ENCODE results near the gene OSMR. TPM values are rescaled to one million over a fixed set of nuclear protein-coding genes. Genes with fewer than 3 reads are reported as not detected.

OSMR gene
- total and polyA plus RNA-seq, 9 of the 15 experiments (the other 6 are each of a cell fraction or from before 2014, with no cell fraction given) = 0.18 to 1.7 (median 0.94) TPM

GRCh38 chr5:38888041-38888440 lies 42.2 kb downstream of the OSMR start (continued):
- no peak for TF ChIP-seq ILF3 (IDR thresholded peaks at IDR 0.05; ENCODE audit: borderline replicate concordance)
- TF ChIP-seq E2F1 (CRISPR knock-in tag; IDR thresholded peaks at IDR 0.05) = no peak
- peak; percentile 86; the same call in 1 of the 2 replicates for TF ChIP-seq MYC (IDR thresholded peaks at IDR 0.05; ENCODE audit: low read depth, low read length)
- no peak for TF ChIP-seq MYC (CRISPR knock-in tag; IDR thresholded peaks at IDR 0.05; ENCODE audit: borderline replicate concordance, low read depth)
- TF ChIP-seq GABPB2 (CRISPR knock-in tag; conservative IDR thresholded peaks at IDR 0.05) = no peak
- no peak for TF ChIP-seq XRCC5 (IDR thresholded peaks at IDR 0.05; ENCODE audit: low read depth, low read length)

GRCh38 chr5:38889424-38889823 lies 43.6 kb downstream of the OSMR start:
- Histone ChIP-seq H3K4me1 (replicated peaks in 1 of 2; ENCODE audit: control insufficient read depth in 2 of 2, insufficient read depth in 2 of 2, low read length in 2 of 2) (no peaks in the 10 kb centered on the region; a peak in 2 of 5 replicates), H2AFZ (ENCODE audit: low read depth, low read length) (no peak overlapping the region), H3K27ac (ENCODE audit: extremely low read depth, low read depth, low read length) (no peak overlapping the region), H3K79me2 (ENCODE audit: control insufficient read depth, insufficient read depth, low read length) (no peaks in the 10 kb centered on the region), H3K9ac (ENCODE audit: insufficient read depth in 1 of 2, low read depth in 2 of 2, low read length in 2 of 2) (no peak overlapping the region), H3K4me2 (ENCODE audit: insufficient read depth, low read length) (no peak overlapping the region), H3K4me3 (no peak overlapping the region), H3K36me3 (ENCODE audit: control insufficient read depth, insufficient read depth, low read length) (no peaks in the 10 kb centered on the region), H3K9me1 (ENCODE audit: control insufficient read depth, insufficient read depth, low read length) (no peaks in the 10 kb centered on the region), H3K27me3 (ENCODE audit: control insufficient read depth in 2 of 2, insufficient read depth in 2 of 2, low read length in 2 of 2) (no peaks in the 10 kb centered on the region), H4K20me1 (replicated peaks; ENCODE audit: control insufficient read depth, insufficient read depth, low read length) (no peaks in the 10 kb centered on the region), H3K9me3 (replicated peaks; ENCODE audit: control insufficient read depth, insufficient read depth, low read depth, low read length) (no peaks in the 10 kb centered on the region)
- BruUV-seq (replicated peaks) = no TSS peak
- 18% methylated on average over 1 of the region's 1 CpG for WGBS (ENCODE audit: insufficient coverage, low coverage, missing lambda C conversion rate)
- TF ChIP-seq ZNF316 (IDR thresholded peaks at IDR 0.05) (peak; percentile 82), C11orf30 (IDR thresholded peaks at IDR 0.05; ENCODE audit: low read depth) (peak; percentile 50; the same call in 1 of the 2 replicates), KHSRP (IDR thresholded peaks at IDR 0.05) (0 out of 2 replicates have a peak, but pooled peaks have one; percentile 13), TAF9B (IDR thresholded peaks at IDR 0.05; ENCODE audit: partially characterized antibody) (peak; percentile 16), ZNF512 (tag; IDR thresholded peaks at IDR 0.05) (peak; percentile 51; the same call in 1 of the 2 replicates), ZNF311 (CRISPR knock-in tag; IDR thresholded peaks at IDR 0.05) (no peak), ZC3H8 (IDR thresholded peaks at IDR 0.05) (no peak)
- FAIRE-seq (no peak), DNase-seq (ENCODE audit: extremely low read depth in 1 of 4, low spot score in 3 of 4) (no peak), ATAC-seq (no peak)
- POLR2A ChIA-PET = no interaction called here
- CTCF ChIA-PET (ENCODE audit: low intra/inter-chr PET ratio) = no interaction called here
- intact Hi-C loops (cut with micrococcal nuclease) (no loop called here), in situ Hi-C loops (cut with MboI) (no loop called here)
